Stimulated activated CD8-positive, alpha-beta memory T cell treated with anti-CD3 and anti-CD28 coated beads, Interleukin-12 subunit alpha, Interleukin-12 subunit beta, amount 100 ng/mL, for 24 hours (primary cell): Measurements from ENCODE around the gene TNIK.

Source experiments
- DNase-seq: peaks from one replicate; pipeline ENCODE4 v3.0.0-alpha.2; 2020; ENCODE audit errors: extremely low read depth

The TNIK gene

DNA sequence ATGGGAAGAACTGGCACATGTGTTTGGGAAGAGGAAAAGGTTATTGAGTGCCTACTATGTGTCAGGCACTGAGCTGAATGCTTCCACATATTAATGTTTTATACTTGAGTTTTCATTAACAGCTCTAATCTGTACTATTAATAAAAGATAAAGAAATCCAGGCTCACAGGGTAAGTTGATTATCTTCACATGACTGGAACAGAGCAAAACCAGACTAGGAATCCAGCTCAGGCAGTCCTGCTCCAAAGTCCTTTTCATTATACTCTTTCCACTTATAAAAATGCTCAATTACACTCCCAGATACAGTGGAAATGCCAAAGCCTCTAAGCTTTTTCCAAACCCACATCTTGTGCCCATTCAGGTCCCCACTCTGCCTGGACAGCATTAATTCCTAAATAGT, 97.6 kb downstream of the TNIK start:
- DNase-seq: no peak

DNA sequence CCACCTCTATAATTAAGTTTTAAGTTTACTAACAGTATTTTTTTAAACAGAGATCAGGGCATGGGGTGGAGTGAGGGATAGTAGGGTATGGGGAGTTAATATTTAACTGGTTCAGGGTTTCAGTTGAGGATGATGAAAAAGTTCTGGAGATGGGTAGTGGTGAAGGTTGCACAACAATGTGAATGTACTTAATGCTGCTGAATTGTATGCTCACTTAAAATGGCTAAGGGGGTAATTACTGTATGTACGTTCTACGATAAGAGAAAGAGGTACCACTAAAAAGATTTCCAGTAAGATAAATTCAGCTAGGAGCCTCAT, 101.4 kb downstream of the TNIK start:
- DNase-seq: no peak

DNA sequence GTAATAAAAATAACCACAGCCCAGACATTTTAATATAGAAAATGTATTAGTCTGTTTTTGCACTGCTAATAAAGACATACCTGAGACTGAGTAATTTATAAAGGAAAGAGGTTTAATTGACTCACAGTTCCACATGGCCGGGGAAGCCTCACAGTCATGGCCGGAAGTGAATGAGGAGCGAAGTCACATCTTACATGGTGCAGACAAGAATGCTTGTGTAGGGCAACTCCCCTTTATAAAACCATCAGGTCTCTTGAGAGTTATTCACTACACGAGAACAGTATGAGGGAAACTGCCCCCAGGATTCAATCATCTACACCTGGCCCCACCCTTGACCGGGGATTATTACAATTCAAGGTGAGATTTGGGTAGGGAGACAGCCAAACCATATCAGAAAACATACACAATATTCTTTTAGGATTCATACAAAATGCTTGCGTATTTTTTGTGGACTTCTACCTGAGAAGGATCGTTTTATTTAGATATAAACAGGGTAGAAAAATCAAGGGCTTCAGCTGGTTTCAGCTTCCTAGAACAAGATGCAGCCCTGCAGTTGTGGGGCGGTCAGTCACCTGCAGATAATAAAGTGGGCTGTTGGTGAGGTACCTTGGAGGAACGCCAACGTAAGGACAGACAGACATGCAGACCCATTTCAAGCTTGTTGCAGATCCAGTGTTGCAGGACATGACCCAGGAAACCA, 101.9 kb downstream of the TNIK start:
- no peak for DNase-seq

DNA sequence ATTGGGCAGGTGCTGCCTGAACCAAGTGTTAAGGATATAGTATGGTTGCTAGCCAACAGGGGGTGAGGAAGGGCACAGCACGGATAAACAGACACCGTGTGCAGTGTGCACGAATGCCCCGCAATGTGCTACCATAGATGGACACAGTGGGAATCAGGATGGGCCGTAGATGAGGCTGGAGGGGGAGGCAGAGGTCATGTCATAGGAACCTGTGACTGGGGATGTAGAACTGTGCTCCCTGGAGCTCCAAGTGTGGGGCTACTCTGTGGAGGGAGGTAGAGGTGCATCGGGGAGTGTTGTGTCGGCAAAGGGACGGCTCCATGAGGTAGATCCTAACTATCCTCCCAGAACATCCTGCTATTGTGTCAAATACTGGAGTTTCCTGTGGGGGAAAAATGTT, 102.5 kb downstream of the TNIK start:
- DNase-seq: no peak

DNA sequence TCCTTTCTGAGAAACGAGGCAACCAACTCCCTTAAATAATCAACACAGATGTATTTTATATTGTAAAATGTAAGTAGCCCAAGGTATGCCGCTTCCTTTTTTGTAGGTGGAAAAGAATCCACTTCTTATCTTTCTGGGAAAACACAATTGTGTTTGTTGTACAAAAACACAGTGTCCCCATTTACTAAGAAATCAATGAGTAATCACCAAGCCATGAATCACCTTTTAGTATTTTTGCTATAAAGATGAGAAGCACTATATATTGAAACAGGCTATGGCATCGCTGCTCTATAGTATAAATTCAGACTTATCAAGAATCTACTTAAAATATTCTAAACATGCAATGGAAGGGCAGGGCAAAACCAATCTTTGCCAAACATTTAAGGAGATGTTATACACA, 104.0 kb downstream of the TNIK start:
- DNase-seq: no peak

DNA sequence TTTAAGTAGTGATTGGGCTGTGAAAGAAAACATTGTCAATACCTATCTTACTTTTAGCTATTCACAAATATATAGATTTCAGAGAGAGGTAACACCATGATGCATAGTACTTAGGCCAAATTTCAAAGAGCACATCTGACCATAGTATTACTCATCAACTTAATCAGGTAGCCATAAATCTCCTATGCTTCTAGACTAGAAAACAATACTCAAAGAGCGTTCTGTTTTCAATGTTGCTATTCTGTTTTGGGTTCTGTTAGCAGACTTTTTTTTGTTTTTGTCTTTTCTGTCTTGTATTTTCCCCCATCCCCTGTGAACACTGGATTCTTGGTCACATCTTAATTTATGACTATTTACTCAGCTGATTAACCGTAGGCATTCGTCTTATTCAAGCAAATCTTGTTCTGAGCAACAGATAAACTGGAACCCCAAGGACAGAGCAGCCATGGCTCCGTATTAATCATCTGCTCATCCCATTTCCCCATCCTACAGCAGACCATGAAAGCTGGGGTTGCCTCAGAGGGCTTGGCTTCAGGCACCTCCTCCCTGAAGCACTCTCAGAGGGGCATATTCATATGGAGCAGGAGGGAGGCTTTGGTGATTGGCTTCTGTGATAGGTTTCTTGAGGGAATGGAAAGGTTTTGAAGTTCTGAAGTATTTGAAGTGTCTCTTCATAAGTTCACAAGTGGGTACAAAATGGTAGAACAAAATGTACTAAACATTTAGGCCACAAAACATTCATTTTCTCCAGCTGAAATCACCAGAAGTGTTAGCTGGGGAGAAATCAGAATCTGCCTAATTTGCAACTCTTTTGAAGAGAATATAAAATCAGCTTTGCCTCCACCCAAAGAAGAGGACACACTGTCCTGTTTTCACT, 105.3 kb downstream of the TNIK start:
- no peak for DNase-seq

DNA sequence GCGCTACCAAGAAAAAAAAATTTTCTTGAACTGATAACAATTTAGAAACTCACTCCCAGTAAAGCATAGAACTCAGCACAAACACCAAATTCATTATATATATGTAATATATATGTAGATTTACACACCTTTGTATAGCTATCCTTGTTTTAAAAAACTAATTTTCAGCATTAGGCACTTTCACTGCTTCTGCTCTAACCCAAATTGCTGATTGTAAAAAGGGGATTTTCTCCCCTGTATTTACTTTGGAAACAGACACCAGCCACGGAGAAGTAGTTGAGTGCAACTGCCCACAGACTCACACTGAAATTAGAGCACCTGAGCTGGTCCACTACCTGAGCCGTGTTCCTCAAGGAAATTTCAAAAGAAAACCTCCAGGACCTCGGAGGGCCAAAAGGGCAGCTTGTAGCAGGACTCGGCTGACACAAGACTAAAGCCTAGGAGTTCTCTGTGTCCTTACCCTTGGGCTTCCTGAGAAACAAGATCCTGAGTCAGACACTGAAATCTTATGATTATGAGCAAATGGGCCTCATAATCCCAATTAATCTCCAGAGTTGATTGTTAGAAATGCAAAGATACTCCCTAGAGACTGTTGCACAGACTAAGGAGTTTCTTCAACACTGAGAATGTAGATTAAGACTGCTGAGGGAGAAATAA, 106.0 kb downstream of the TNIK start:
- DNase-seq: no peak

DNA sequence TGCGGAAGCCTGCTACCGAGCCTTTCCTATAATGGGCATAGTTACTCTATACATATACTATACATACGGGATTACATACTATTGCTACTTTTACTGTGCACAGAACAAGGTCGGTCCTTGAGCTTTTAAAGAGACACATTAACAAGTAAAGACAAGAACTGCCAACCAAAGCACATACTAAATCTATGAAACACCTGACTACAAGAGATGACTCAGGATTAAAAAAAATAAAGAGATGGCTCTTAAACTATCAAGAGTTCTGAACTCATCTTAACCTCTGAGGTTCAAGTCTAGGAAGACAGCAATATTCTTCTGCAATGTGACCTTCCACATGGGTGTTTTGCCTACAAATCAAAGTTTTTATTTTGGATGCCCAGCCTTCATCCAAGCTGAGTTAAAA, 106.8 kb downstream of the TNIK start:
- no peak for DNase-seq

DNA sequence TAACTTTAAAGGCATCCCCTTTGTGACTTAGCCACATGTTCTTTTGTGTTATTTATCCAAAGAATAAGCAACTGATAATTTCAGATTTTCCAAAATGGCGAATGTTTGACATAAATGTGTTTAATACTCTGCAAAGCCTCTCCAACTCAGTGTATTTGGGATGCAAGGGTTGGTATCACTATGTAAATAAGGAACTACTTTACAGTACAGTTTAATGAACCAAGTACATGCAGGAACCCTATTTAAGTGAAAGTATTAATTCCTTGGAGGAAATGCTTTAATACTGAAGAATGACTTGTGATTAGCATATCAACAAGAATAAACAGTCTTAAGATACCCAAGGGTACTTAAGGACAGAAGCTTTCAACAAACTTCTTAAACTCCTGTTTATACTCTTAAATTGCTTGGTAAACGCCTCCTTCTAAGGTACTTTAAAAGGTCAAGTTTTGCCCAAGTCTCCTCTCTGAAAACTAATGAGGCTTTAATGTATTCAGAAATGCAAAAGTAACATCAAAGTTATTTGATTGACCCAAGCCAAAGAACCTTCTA, 107.7 kb downstream of the TNIK start:
- DNase-seq: no peak

DNA sequence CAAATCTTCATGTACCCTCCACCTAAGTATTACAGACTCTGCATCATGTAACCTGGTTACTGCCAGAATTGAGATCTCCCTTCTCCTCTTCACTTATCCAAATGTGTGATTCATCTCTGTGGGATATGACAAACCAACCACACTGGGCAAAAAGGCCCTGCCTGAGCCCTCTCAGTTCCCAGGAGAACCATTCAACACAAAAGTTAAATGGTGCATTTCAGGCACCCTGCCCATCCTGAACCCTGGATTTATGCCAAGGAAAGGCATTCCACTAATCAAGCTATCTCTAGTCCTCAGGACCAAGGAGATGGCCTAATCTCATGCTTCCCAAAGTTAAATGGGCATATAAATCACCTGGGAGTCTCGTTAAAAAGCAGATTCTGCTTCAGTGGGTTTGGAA, 108.5 kb downstream of the TNIK start:
- DNase-seq: no peak

DNA sequence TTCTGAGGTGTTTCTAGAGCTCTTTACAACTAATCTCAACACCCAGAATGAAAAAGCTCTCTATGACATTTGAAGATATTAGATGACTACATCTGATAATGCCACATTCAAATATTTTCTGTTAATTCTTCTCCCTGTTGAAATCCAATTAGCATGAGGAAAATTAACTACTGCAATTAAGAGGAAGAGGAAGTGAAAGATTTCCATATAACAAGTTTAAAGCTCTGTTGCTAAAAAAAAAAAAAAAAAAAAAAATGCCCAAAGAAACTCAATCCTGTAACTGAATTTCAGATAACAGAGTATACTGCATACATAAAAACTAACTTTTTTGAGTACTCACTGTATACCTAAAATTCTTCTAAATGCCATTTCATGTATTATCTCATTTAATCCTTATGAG, 109.8 kb downstream of the TNIK start:
- DNase-seq: no peak

DNA sequence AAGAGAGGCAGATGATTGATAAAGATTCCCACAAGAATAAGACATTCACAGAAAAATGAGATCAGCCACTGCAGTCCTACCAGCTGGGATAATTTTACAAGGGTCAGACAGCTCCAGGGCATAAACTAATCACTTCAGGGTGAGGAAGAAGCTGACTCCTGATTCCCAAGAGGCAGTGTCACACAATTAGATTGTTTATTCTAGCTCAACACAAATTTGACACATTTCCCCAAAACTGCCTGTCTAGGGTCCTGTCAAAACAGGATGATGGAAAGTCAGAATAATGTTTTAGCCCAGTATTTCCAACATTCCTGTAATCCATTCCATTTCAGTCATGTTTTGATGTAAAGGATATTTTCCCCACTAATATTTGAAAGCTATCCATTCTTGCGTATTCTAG, 110.8 kb downstream of the TNIK start:
- no peak for DNase-seq

DNA sequence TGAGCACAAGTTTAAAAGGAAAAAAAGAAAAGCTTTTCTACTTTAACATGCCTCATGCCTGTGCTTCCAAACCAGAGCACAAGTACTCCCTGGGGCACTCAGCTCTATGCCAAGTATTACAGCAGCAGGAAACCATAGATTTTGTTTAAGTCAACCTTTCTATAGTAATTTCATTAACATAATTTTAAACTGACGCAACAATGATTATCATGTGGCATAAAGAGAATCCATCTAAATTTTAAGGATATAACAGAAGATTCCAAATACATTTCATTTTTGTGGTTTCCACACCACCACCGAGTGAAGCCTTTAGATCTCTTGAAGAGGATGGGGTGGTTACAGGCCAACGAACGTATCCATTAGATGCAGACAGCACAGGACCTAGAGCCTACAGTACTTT, 112.1 kb downstream of the TNIK start:
- no peak for DNase-seq

DNA sequence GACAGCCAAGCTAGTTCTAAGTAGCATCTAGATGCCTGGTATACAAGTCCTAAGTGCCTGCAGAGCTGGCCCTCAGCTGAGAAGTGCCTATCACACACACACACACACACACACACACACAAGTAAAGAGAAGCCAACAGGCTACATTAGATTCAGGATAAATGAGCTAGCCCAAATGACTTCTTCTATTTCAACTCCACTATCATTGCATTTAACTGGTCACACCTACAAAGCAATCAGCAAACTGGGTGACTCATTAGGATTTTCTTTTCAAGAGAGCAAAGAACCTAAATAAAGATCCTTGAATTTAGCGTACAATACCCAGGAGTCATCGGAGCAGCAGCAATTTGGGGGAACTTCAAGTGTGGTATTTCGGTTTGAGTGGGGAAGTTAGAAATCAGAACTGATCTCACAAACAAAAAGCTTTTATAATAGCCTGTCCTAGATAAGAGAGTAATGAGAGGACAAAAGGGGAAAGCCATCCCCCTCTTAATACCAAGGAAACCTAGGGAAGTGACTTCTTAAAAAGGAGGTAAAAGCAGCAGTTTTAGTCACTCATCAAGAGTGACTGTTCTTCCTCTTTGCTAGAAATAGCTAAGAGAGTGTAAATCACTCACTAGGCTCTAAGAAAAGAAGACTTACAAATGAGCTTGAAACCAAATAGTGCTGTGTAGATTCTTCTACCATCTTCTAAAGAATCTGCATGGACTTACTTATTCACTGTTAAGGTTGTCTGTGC, 112.7 kb downstream of the TNIK start:
- no peak for DNase-seq

DNA sequence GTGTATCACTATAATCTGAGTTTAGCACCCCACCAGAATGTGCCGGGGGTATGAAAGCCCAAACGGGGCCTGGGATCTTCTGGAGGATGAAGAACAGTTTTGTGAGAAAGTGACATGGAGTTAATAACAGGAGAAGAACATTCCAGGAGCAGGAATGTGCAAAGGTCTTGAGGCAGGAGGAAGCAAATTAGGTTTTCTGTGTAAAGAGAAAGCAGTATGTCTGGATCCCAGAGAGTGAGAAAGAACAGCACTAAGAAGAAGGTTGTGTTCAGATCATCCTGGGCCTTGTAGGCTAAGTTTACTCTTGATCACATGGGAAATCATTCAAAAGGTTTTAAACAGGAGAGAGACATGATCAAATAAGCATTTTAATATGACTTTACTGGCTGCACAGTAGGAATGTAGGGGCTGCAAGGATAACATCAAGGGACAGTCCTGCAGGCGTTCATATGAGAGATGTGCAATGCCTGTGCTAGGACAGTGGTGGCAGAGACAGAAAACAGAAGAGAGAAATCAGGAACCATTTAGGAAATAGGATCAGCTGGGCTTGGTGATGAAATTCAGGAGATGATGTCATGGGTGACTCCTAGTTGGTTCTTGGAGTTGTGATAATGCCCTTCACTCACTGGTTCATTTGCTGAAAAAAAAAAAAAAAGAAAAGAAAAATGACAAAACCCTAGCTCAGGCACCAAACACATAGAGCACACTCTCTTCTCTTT, 113.5 kb downstream of the TNIK start:
- DNase-seq: no peak

DNA sequence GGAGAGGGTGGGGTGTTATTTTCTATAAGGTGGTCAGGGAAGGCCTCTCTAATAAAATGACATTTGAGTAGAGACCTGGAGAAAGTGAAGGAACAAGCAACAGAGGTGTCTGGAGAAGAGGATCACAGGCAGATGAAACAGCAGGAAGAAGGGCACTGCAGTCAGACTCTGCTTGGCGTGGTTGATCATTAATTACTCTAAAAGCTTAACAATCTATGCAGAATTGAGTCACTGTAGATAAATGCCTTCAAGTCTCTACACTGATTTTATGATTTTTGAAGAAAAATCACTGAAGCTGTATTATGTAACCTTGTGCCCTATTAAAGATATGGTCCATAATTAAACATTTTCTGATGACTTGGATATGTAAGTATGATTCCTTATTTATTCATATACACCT, 114.2 kb downstream of the TNIK start:
- DNase-seq: no peak

DNA sequence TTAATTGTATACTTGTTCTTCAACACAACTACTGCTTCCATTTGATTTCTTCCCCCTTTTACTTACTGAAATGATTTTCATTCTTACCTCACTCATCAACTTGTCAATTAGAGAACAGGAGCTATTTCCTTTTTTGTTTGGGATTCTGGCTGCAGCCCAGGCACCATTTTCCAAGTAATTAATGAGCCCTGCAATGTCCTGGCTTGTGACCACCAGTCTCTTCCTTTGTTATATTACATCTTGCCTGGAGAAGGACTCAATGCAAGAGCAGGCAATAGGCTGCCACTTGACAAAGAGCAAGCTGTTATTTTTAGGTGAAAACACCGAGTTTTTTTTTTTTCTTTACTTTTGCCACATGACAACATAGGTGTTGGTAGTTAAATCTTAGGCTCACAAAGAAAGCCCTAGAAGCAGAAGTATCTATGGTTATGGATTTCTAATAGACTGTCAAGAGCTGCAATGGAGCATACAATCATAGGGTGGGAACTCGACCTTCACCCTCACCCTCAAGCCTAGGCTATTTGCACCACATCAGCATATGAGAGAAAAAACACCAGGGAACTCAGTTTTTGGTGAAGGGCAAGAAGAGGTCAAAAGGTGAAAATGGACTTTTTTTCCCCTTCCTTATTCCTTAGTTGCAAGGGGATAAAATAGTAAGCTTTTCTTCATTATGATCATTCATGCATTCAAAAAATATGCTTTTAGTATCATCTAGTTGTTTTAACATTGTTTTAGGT, 114.9 kb downstream of the TNIK start:
- no peak for DNase-seq

DNA sequence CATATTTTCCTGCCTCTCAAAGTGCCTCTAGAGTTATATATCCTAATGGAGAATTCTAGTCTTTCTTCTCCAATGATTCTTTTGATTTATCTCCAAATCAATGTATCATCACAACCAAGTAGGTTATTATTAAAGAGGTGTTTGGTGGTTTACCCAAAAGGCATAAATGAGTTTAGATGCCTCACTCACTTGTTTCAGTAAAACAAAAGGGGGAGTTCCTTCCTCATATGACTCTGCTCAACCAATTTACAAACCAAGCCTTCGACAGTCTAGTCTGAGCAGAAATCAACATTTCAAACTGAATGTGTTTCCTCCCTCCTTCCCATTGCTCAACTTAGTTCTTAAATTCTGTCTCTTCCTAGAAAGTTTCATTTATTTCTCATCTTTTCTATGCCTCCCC, 116.5 kb downstream of the TNIK start:
- no peak for DNase-seq

DNA sequence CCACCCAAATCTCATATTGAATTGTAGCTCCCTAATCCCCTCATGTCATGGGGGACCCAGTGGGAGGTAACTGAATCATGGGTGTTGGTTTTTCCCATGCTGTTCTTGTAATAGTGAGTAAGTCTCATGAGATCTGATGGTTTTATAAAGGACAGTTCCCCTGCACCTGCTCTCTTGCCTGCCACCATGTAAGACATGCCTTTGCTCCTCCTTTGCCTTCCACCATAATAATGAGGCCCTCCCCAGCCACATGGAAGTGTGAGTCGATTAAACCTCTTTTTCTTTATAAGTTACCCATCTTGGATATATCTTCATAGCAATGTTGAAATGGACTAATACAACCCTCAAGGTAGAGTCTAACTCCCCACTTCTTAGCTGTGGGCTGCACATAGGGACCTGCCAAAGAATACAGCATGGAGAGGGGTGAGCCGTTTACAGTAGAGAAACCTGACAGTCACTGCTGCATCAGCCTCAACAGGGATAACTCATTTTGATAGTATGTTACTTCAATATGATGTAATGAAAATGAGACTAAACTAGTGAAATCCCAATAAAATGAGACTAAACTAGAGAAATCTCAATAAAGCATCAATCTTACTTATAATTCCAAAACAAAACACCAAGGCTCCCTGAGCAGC, 117.3 kb downstream of the TNIK start:
- DNase-seq: no peak

DNA sequence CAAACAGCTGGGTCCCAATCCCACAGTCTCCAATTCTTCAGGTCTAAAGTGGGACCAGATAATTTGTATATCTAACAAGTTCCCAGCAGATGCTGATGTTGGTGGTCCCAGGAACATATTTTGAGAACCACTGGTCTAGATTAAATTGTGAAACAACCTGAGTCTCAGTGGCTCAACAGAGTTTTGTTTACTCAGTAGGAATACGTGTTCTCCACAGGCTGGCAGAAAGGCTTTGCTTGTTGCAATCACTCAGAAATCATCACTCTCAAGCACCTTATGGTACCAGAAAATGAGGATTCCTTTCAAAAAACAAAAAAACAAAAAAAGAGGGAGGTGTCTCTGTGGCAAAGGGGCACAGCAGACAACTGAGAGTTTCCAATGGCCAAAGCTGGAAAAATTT, 118.0 kb downstream of the TNIK start:
- DNase-seq: no peak
